ENCODE data around the gene GJA3. TPM values are rescaled to one million over a fixed set of nuclear protein-coding genes. Genes with fewer than 3 reads are reported as not detected.

GJA3 gene
- total RNA-seq, 2 experiments from 2014 or later, result not detected

DNA sequence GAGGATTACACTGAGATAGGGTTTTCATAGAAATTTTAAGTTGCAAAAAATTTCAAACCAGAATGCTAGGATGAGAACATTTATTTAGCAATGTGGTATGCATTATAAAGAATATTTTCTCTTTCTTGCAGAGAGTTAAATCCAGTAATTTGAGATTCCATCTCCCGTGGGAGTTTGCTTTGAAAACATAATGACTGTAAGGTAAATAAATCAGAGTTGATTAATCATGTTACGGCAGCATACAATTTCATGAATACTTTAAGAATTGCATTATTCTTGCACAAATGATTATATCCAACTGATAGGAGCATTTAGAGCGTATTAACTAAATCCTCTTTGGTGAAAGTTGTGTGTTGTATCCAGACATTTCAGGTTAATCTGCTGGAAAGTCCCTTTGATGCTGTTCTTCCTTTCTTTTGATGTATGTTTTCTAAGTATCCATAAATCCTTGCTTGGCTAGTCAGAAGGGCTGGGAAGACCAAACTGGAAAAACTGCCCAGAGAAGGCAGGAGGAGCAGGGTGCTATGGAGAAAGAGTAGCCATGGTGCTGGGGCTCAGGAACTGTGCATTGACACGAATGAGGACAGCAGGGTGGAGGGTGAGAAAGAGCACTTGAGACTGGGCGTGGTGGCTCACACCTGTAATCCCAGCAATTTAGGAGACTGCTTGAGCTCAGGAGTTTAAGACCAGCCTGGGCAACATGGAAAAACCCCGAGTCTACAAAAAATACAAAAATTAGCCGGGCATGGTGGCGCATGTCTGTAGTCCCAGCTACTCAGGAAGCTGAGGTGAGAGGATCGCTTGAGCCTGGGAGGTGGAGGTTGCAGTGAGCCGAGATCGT lies 4.8 kb upstream of the GJA3 start:
- no peak for DNase-seq (ENCODE audit: low spot score)
- Histone ChIP-seq H3K36me3 (ENCODE audit: insufficient read depth, low read length) (no peaks in the 10 kb centered on the region), H3K4me3 (ENCODE audit: low read depth, low read length, poor library complexity, severe bottlenecking) (no peak overlapping the region), H3K4me1 (ENCODE audit: insufficient read depth, low read length, poor library complexity, severe bottlenecking) (peaks cover 9% of the 10 kb centered on the region), H3K4me2 (ENCODE audit: low read length) (no peak overlapping the region), H2AFZ (ENCODE audit: low read length) (no peak overlapping the region), H3K9me2 (ENCODE audit: insufficient read depth, low read length) (no peaks in the 10 kb centered on the region), H3K79me2 (ENCODE audit: insufficient read depth, low read depth, low read length) (no peaks in the 10 kb centered on the region), H3K9me3 (ENCODE audit: low read length) (no peaks in the 10 kb centered on the region), H3K27ac (ENCODE audit: low read depth, low read length, poor library complexity, severe bottlenecking) (no peak overlapping the region), H4K20me1 (ENCODE audit: insufficient read depth, low read length) (peaks cover 5% of the 10 kb centered on the region; the same call in 1 of the 2 replicates)
- CTCF ChIA-PET (ENCODE audit: unreplicated experiment), result no interaction called here
- TF ChIP-seq EZH2phosphoT487 (IDR thresholded peaks at IDR 0.05; ENCODE audit: borderline replicate concordance, low read depth, low read length), result no peak
- TF ChIP-seq CTCF (conservative IDR thresholded peaks at IDR 0.05; ENCODE audit: low read length), result no peak
- intact Hi-C loops (cut with micrococcal nuclease; ENCODE audit: unreplicated experiment), result no loop called here
- POLR2A ChIA-PET, result no interaction called here
- no TSS peak for BruUV-seq (replicated peaks)

DNA sequence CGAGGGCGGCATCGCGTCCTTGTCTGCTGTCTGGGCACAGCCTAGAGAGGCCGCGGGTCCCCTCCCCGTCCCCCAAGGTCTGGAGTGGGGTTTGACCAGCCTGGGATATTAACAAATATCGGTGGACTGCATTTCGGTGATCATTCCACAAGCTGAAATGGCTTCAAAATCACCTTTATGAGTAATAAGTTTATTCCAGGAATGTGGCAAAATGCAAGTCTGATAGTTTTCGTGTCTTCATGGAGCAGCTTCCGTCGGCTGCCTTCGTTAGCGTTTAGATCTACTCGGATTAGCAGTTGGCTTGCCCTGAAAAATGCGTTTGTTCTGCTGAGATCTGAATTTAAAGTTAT lies 1.1 kb upstream of the GJA3 start:
- ChIA-PET CTCF (ENCODE audit: unreplicated experiment) (no interaction called here), POLR2A (no interaction called here)
- H3K4me3 ChIP-seq (ENCODE audit: low read depth, low read length, poor library complexity, severe bottlenecking), result no peak overlapping the region
- DNase-seq (ENCODE audit: low spot score), result no peak
- no peaks in the 10 kb centered on the region for H3K79me2 ChIP-seq (ENCODE audit: insufficient read depth, low read depth, low read length)
- no peaks in the 10 kb centered on the region for H3K36me3 ChIP-seq (ENCODE audit: insufficient read depth, low read length)
- H2AFZ ChIP-seq (ENCODE audit: low read length), result no peak overlapping the region
- H3K9me2 ChIP-seq (ENCODE audit: insufficient read depth, low read length), result no peaks in the 10 kb centered on the region
- H3K27ac ChIP-seq (ENCODE audit: low read depth, low read length, poor library complexity, severe bottlenecking), result no peak overlapping the region
- TF ChIP-seq CTCF (conservative IDR thresholded peaks at IDR 0.05; ENCODE audit: low read length) (no peak), EZH2phosphoT487 (IDR thresholded peaks at IDR 0.05; ENCODE audit: borderline replicate concordance, low read depth, low read length) (no peak; the same call in 1 of the 2 replicates)
- no peak overlapping the region; the same call in 1 of the 2 replicates for H3K4me2 ChIP-seq (ENCODE audit: low read length)
- H4K20me1 ChIP-seq (ENCODE audit: insufficient read depth, low read length), result peaks cover 5% of the 10 kb centered on the region; the same call in 1 of the 2 replicates
- H3K4me1 ChIP-seq (ENCODE audit: insufficient read depth, low read length, poor library complexity, severe bottlenecking), result peaks cover 9% of the 10 kb centered on the region
- H3K9me3 ChIP-seq (ENCODE audit: low read length), result no peaks in the 10 kb centered on the region
- BruUV-seq (replicated peaks), result no TSS peak
- intact Hi-C loops (cut with micrococcal nuclease; ENCODE audit: unreplicated experiment), result no loop called here

GRCh38 chr13:20161275-20161950 lies 561 bp upstream of the GJA3 start:
- Histone ChIP-seq H3K9me3 (ENCODE audit: low read length) (no peaks in the 10 kb centered on the region), H3K4me3 (ENCODE audit: low read depth, low read length, poor library complexity, severe bottlenecking) (no peak overlapping the region), H3K27ac (ENCODE audit: low read depth, low read length, poor library complexity, severe bottlenecking) (no peak overlapping the region), H4K20me1 (ENCODE audit: insufficient read depth, low read length) (no peaks in the 10 kb centered on the region), H3K4me2 (ENCODE audit: low read length) (peak overlapping the region; percentile 55), H3K79me2 (ENCODE audit: insufficient read depth, low read depth, low read length) (no peaks in the 10 kb centered on the region), H3K4me1 (ENCODE audit: insufficient read depth, low read length, poor library complexity, severe bottlenecking) (peaks cover 9% of the 10 kb centered on the region), H3K9me2 (ENCODE audit: insufficient read depth, low read length) (no peaks in the 10 kb centered on the region), H3K36me3 (ENCODE audit: insufficient read depth, low read length) (no peaks in the 10 kb centered on the region), H2AFZ (ENCODE audit: low read length) (no peak overlapping the region)
- intact Hi-C loops (cut with micrococcal nuclease; ENCODE audit: unreplicated experiment), result no loop called here
- CTCF ChIA-PET (ENCODE audit: unreplicated experiment), result no interaction called here
- POLR2A ChIA-PET, result no interaction called here
- TF ChIP-seq EZH2phosphoT487 (IDR thresholded peaks at IDR 0.05; ENCODE audit: borderline replicate concordance, low read depth, low read length), result no peak
- TF ChIP-seq CTCF (conservative IDR thresholded peaks at IDR 0.05; ENCODE audit: low read length), result no peak
- no TSS peak for BruUV-seq (replicated peaks)
- DNase-seq (ENCODE audit: low spot score), result peak; percentile 19
